Karpas-422 (cell line): ENCODE measurements around the gene FASTKD1. TPM values are rescaled to one million over a fixed set of nuclear protein-coding genes. Genes with fewer than 3 reads are reported as not detected.
A peak's percentile ranks its signal among the peaks of the same experiment; 100 is the strongest.

Source experiments
- DNase-seq: peaks from one replicate; pipeline ENCODE4 v3.0.0-alpha.2; 2015
- H2AFZ ChIP-seq: fragments of 200-600 bp; sonication (generic); 2 replicates; pipeline ENCODE4 v1.6.1; 2014; ENCODE audit warnings: antibody characterized with exemption, low read length, mixed read lengths
- H3K27ac ChIP-seq: fragments of 200-600 bp; sonication (generic); 2 replicates; pipeline ENCODE4 v1.5.1; 2014; ENCODE audit warnings: mild to moderate bottlenecking, low read length, moderate library complexity
- H3K27me3 ChIP-seq: fragments of 200-600 bp; sonication (generic); 2 replicates; pipeline ENCODE4 v1.6.1; 2014; ENCODE audit warnings: low read length, mixed read lengths
- H3K36me3 ChIP-seq: fragments of 200-600 bp; sonication (generic); 2 replicates; pipeline ENCODE4 v1.6.1; 2014; ENCODE audit warnings: low read length, mixed read lengths; ENCODE audit not compliant: insufficient read depth
- H3K4me1 ChIP-seq: fragments of 200-600 bp; sonication (generic); 2 replicates; pipeline ENCODE4 v1.6.1; 2014; ENCODE audit warnings: mild to moderate bottlenecking, low read length, mixed read lengths
- H3K4me2 ChIP-seq: fragments of 200-600 bp; sonication (generic); 2 replicates; pipeline ENCODE4 v1.6.1; 2014; ENCODE audit warnings: low read length, low read depth, mild to moderate bottlenecking; ENCODE audit not compliant: poor library complexity, severe bottlenecking
- H3K4me3 ChIP-seq: fragments of 200-600 bp; sonication (generic); 2 replicates; pipeline ENCODE4 v1.5.1; 2014; ENCODE audit warnings: mild to moderate bottlenecking, antibody characterized with exemption, low read length, mixed read lengths
- H3K79me2 ChIP-seq: fragments of 200-600 bp; sonication (generic); 2 replicates; pipeline ENCODE4 v1.6.1; 2014; ENCODE audit warnings: mild to moderate bottlenecking, low read length, mixed read lengths
- H3K9ac ChIP-seq: fragments of 200-600 bp; sonication (generic); 2 replicates; pipeline ENCODE4 v1.6.0; 2014; ENCODE audit warnings: low read length
- H3K9me2 ChIP-seq: fragments of 200-600 bp; sonication (generic), shearing (Covaris generic); replicated peaks from 2 replicates; pipeline ENCODE4 v1.6.0; 2014; ENCODE audit warnings: mild to moderate bottlenecking, low read length, moderate library complexity; ENCODE audit not compliant: insufficient read depth
- H3K9me3 ChIP-seq: fragments of 300-700, 200-600 bp; sonication (generic); 2 replicates; pipeline ENCODE4 v1.6.1; 2014; ENCODE audit warnings: low read length, mixed read lengths
- H4K20me1 ChIP-seq: fragments of 200-600 bp; sonication (generic); 2 replicates; pipeline ENCODE4 v1.6.1; 2014; ENCODE audit warnings: mild to moderate bottlenecking, antibody characterized with exemption, low read length, low read depth; ENCODE audit not compliant: insufficient read depth
- total RNA-seq: library from RNA; depleted of rRNA; stranded (reverse); fragments of >200 nt; shearing (Covaris generic); gene quantifications from 2 replicates; pipeline ENCODE4 v1.2.3, GENCODE V29; 2014; ENCODE audit warnings: low replicate concordance; rRNA removed

The FASTKD1 gene
- total RNA-seq, 1 experiment from 2014 or later: 46.6 TPM

DNA sequence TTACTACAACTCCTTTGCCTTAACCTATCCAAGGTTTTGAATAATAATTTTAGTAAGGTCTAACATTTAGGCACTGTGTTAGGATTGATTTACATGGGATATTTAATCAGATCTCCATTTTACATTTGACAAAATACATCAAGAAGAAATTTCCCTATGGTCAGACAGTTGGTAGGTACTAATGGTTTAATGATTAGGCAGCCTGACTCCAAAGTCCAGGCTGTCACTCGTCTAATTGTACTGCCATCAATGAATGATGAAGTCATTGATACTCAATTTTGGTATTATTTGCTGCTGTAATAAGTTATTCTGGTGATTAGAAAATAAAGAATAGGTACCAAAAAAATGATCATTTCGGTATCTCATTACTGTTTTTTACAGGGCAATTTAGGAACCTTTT is 80.3 kb downstream of the FASTKD1 start:
- no peak overlapping the region for H3K4me2 ChIP-seq
- H3K79me2 ChIP-seq: no peaks in the 10 kb centered on the region
- no peaks in the 10 kb centered on the region for H3K9me2 ChIP-seq
- H2AFZ ChIP-seq: no peak overlapping the region
- H4K20me1 ChIP-seq: no peaks in the 10 kb centered on the region
- H3K9me3 ChIP-seq: no peaks in the 10 kb centered on the region; the same call in 1 of the 2 replicates
- no peak overlapping the region for H3K27ac ChIP-seq
- DNase-seq: no peak
- no peak overlapping the region for H3K9ac ChIP-seq
- no peaks in the 10 kb centered on the region for H3K4me1 ChIP-seq
- H3K27me3 ChIP-seq: no peaks in the 10 kb centered on the region
- no peak overlapping the region for H3K4me3 ChIP-seq
- peaks cover 5% of the 10 kb centered on the region; the same call in 1 of the 2 replicates for H3K36me3 ChIP-seq

DNA sequence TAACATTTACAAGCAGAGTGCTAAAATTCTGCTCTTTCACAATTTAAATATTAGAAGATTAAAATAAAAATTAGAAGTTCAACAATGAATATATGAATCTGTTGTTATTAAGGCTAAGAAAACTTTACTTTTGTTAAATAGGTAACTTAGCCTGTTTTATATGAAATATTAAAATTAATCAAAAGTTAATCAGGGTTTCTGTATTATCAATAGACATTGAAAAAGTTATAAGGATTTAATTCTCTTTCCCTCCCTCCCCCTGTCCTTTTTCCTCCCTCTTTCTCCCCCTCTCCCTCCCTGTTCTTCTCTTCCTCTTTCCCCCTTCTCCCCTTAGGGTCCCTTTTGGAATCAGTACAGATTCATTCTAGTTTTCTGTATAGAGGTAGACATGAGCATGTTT is 82.3 kb downstream of the FASTKD1 start:
- no peaks in the 10 kb centered on the region for H4K20me1 ChIP-seq
- no peak overlapping the region for H3K4me2 ChIP-seq
- no peaks in the 10 kb centered on the region; the same call in 1 of the 2 replicates for H3K9me3 ChIP-seq
- no peaks in the 10 kb centered on the region for H3K9me2 ChIP-seq
- peaks cover 5% of the 10 kb centered on the region; the same call in 1 of the 2 replicates for H3K36me3 ChIP-seq
- no peak overlapping the region for H3K4me3 ChIP-seq
- no peak for DNase-seq
- no peak overlapping the region for H3K27ac ChIP-seq
- no peaks in the 10 kb centered on the region for H3K79me2 ChIP-seq
- H3K9ac ChIP-seq: no peak overlapping the region
- no peaks in the 10 kb centered on the region for H3K4me1 ChIP-seq
- H2AFZ ChIP-seq: no peak overlapping the region
- H3K27me3 ChIP-seq: no peaks in the 10 kb centered on the region

DNA sequence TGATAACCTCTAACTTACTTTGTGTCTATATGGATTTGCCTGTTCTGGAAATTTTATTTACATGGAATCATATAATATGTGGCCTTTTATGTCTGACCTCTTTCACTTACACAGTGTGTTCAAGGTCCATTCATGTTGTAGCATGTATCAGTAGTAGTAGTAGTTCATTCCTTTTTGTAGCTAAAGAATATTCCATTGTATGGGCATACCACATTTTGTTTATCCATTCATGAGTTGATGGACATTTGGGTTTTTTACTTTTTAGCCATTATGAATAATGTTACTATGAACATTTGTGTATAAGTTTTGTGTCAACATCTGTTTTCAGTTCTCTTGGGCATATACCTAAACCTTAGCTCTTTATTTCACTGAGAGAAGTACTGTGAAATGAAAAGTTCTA is 82.8 kb downstream of the FASTKD1 start:
- Histone ChIP-seq H3K36me3 (peaks cover 5% of the 10 kb centered on the region; the same call in 1 of the 2 replicates), H3K4me2 (no peak overlapping the region), H3K9me2 (no peaks in the 10 kb centered on the region), H3K9ac (no peak overlapping the region), H3K27ac (no peak overlapping the region), H3K79me2 (no peaks in the 10 kb centered on the region), H3K27me3 (no peaks in the 10 kb centered on the region), H3K4me1 (no peaks in the 10 kb centered on the region), H2AFZ (no peak overlapping the region), H3K4me3 (no peak overlapping the region), H4K20me1 (no peaks in the 10 kb centered on the region), H3K9me3 (no peaks in the 10 kb centered on the region; the same call in 1 of the 2 replicates)
- DNase-seq: no peak

DNA sequence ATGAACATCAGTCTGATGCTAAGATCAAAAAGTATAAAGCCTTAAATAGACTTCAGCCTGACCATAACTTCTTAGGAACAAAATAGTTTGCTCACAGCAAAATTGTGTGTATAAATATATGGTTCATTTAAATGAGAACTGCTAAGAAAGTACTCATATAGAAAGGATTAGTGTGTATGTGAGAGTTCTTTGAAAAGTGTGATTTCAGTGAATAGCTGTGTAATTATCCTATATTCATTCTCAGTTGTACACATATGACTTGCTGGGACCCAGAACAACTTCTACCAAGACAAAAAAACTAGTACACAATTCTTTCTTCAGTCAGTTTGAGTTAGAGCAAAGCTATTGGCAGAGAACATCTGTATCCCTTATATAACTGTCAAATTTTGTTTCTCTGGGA is 87.2 kb downstream of the FASTKD1 start:
- Histone ChIP-seq H3K36me3 (peaks cover 5% of the 10 kb centered on the region; the same call in 1 of the 2 replicates), H3K27me3 (no peaks in the 10 kb centered on the region), H3K4me3 (no peak overlapping the region), H3K9me3 (no peaks in the 10 kb centered on the region; the same call in 1 of the 2 replicates), H3K4me2 (no peak overlapping the region), H3K9me2 (no peaks in the 10 kb centered on the region), H3K27ac (no peak overlapping the region), H3K9ac (no peak overlapping the region), H3K79me2 (no peaks in the 10 kb centered on the region), H4K20me1 (no peaks in the 10 kb centered on the region), H3K4me1 (no peaks in the 10 kb centered on the region), H2AFZ (no peak overlapping the region)
- no peak for DNase-seq

DNA sequence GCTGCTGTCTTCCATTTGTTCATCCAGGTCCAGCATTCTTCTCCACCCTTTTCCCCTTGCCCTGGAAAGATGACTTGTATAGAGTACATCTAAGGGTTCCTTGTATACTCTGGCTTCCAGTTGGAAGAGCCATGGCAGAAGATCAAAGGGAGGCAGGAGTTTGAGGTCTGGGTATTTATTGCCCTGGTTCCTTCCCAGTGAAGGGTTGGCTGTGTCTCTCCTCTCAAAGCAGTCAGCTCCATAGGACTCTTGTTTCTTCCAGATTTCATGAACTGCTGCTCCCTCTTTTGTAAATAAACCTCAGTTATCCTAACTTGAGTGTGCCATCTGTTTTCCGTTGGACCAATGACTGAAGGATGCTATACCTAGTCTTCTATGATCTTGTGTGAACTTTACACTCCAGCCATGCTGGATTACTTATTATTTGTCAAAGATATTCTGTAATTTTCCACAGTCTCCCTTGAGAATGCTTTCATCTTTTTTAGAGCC is 88.0 kb downstream of the FASTKD1 start:
- H3K36me3 ChIP-seq: peaks cover 2% of the 10 kb centered on the region; the same call in 1 of the 2 replicates
- no peaks in the 10 kb centered on the region for H3K9me2 ChIP-seq
- no peaks in the 10 kb centered on the region; the same call in 1 of the 2 replicates for H3K9me3 ChIP-seq
- no peaks in the 10 kb centered on the region for H3K27me3 ChIP-seq
- no peaks in the 10 kb centered on the region for H3K79me2 ChIP-seq
- DNase-seq: no peak
- H3K4me2 ChIP-seq: no peak overlapping the region
- no peaks in the 10 kb centered on the region for H4K20me1 ChIP-seq
- H3K9ac ChIP-seq: no peak overlapping the region
- no peaks in the 10 kb centered on the region for H3K4me1 ChIP-seq
- no peak overlapping the region for H2AFZ ChIP-seq
- no peak overlapping the region for H3K27ac ChIP-seq
- no peak overlapping the region for H3K4me3 ChIP-seq

DNA sequence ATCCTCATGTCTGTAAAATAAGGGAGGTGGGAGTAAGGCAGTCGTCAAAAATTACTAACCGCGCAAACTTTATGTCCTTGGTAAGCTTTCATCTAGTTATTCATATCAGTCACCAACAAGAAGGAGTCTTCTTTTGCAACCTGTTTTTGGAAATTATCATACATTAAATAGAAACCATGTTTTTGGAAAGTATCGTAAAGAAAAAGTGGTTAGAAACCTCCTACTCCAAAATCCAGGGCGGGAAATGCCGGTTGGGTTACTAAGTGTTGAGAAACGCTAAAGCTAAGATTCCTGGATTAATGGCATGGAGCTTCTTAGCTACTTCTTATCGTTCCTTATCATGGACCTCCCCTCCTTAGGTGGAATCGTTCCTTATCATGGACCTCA is 93.6 kb downstream of the FASTKD1 start:
- H3K4me2 ChIP-seq: peak overlapping the region; percentile 70
- no peaks in the 10 kb centered on the region for H3K9me3 ChIP-seq
- H2AFZ ChIP-seq: 0 out of 2 replicates have a peak overlapping the region, but pooled peaks have one; percentile 48
- H3K27me3 ChIP-seq: no peaks in the 10 kb centered on the region
- no peaks in the 10 kb centered on the region for H3K36me3 ChIP-seq
- peak overlapping the region; percentile 75 for H3K4me3 ChIP-seq
- peak overlapping the region; percentile 80 for H3K9ac ChIP-seq
- no peaks in the 10 kb centered on the region for H4K20me1 ChIP-seq
- no peaks in the 10 kb centered on the region for H3K9me2 ChIP-seq
- no peak for DNase-seq
- H3K27ac ChIP-seq: no peak overlapping the region
- peaks cover 7% of the 10 kb centered on the region for H3K79me2 ChIP-seq
- peaks cover 8% of the 10 kb centered on the region for H3K4me1 ChIP-seq

Other genes with a start within 250 kb of the FASTKD1 start
- not detected in 2 replicates for gene LRP2, start 211.3 kb downstream of the FASTKD1 start, total RNA-seq
- 2.0 and 4.2 TPM in 2 replicates for gene BBS5, start 94.4 kb downstream of the FASTKD1 start, total RNA-seq
- gene KLHL41, start 64.2 kb downstream of the FASTKD1 start, total RNA-seq: 0.07 TPM in 1 of 2 replicates, not detected in the other
- gene PPIG, start 10.5 kb upstream of the FASTKD1 start, total RNA-seq: 25.0 and 37.5 TPM in 2 replicates
- gene CFAP210, start 120.5 kb upstream of the FASTKD1 start, total RNA-seq: 0.07 and 0.18 TPM in 2 replicates
- gene PHOSPHO2, start 120.6 kb upstream of the FASTKD1 start, total RNA-seq: 4.6 and 13.0 TPM in 2 replicates
- gene KLHL23, start 160.0 kb upstream of the FASTKD1 start, total RNA-seq: 24.5 and 30.7 TPM in 2 replicates
- 129 and 160 TPM in 2 replicates for gene SSB, start 225.0 kb upstream of the FASTKD1 start, total RNA-seq